Suprapubic skin (tissue), 4 donors: ENCODE results near the gene RHCG. TPM values are rescaled to one million over a fixed set of nuclear protein-coding genes. Genes with fewer than 3 reads are reported as not detected.
A peak's percentile ranks its signal among the peaks of the same experiment; 100 is the strongest.
"Not testable (repeated sequence)": the region's sequence is repeated elsewhere in the genome, so short reads cannot be mapped to it uniquely, and the experiment has no call there.

Experiments
- DNase-seq, 2 donors: peaks; one replicate each; pipeline ENCODE4 v3.0.0-alpha.2; 2019; ENCODE audit warnings: low spot score in 2 of 2
- H3K27ac ChIP-seq: fragments of 200-600 bp; sonication (generic); one replicate; pipeline ENCODE4 v1.5.1; 2019
- H3K27me3 ChIP-seq: fragments of 200-600 bp; sonication (generic); one replicate; pipeline ENCODE4 v1.5.1; 2019
- H3K36me3 ChIP-seq: fragments of 200-600 bp; sonication (generic); one replicate; pipeline ENCODE4 v1.5.1; 2019
- H3K4me1 ChIP-seq: fragments of 200-600 bp; sonication (generic); one replicate; pipeline ENCODE4 v1.5.1; 2019
- H3K4me3 ChIP-seq: fragments of 200-600 bp; sonication (generic); one replicate; pipeline ENCODE4 v1.5.1; 2019; ENCODE audit warnings: mild to moderate bottlenecking
- H3K9me3 ChIP-seq: fragments of 200-600 bp; sonication (generic); one replicate; pipeline ENCODE4 v1.5.1; 2019
- EP300 ChIP-seq: sonication (generic); formaldehyde crosslinking; IDR thresholded peaks from one replicate; pipeline ENCODE4 v1.6.1; 2017; ENCODE audit warnings: antibody characterized with exemption
- POLR2A ChIP-seq, 2 donors: fragments of 450-650 bp; IDR thresholded peaks; one replicate each; pipeline ENCODE4 v1.6.1; 2017; ENCODE audit warnings: antibody characterized with exemption in 2 of 2, mild to moderate bottlenecking in 2 of 2, moderate library complexity in 2 of 2
- POLR2AphosphoS5 ChIP-seq, 3 donors: sonication (generic); formaldehyde crosslinking; IDR thresholded peaks; one replicate each; pipeline ENCODE4 v1.6.1; 2017; ENCODE audit warnings: antibody characterized with exemption in 3 of 3
- whole genome bisulfite sequencing: methylation state at CpG from one replicate; pipeline ENCODE4 v1.1.5; 2018; 5-methylcytosine and 5-hydroxymethylcytosine counted together
- total RNA-seq, 4 donors: library from RNA; depleted of rRNA; stranded (reverse); fragments of >200 nt; gene quantifications; one replicate each; pipeline ENCODE4 v1.1.0, GENCODE V29; 2016
- TF ChIP-seq, protein P1 (sequence below), 2 donors: fragments of 200-600 bp in 1 of 2; fragments of 450-650 bp in 1 of 2; sonication (generic) in 1 of 2; IDR thresholded peaks; one replicate each; pipeline ENCODE4 v1.5.1; 2016 to 2019; ENCODE audit warnings: antibody characterized with exemption in 2 of 2, mild to moderate bottlenecking in 1 of 2, moderate library complexity in 1 of 2

Gene RHCG
- total RNA-seq, 4 donors from 2014 or later: 18.6 to 24.2 (median 20.8) TPM

DNA sequence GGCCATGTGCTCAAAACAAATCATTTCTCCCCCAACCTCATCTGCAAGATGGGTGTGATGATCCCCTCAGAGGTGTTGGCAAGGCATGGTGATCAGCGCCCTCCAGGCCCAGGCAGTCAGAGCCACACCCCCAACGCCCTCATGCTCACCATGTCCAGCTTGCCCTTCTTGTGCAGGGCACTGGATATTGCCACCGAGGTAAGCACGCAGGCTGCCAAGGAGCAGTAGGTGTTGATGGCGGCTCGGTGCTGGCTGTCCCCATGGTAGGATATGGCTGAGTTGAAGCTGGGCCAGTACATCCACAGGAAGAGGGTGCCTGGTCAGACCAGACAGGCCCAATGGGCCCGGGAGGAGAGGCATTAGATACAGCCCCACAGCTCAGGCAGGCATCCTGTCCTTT is 17.2 kb downstream of the RHCG start:
- H3K27ac ChIP-seq: no peak overlapping the region
- WGBS: 77% methylated on average over 7 of the region's 7 CpGs
- DNase-seq: no peak
- H3K4me3 ChIP-seq: no peak overlapping the region
- H3K4me1 ChIP-seq: no peaks in the 10 kb centered on the region
- H3K36me3 ChIP-seq: no peaks in the 10 kb centered on the region
- H3K9me3 ChIP-seq: no peaks in the 10 kb centered on the region
- no peak for TF ChIP-seq EP300
- peaks cover 45% of the 10 kb centered on the region for H3K27me3 ChIP-seq

DNA sequence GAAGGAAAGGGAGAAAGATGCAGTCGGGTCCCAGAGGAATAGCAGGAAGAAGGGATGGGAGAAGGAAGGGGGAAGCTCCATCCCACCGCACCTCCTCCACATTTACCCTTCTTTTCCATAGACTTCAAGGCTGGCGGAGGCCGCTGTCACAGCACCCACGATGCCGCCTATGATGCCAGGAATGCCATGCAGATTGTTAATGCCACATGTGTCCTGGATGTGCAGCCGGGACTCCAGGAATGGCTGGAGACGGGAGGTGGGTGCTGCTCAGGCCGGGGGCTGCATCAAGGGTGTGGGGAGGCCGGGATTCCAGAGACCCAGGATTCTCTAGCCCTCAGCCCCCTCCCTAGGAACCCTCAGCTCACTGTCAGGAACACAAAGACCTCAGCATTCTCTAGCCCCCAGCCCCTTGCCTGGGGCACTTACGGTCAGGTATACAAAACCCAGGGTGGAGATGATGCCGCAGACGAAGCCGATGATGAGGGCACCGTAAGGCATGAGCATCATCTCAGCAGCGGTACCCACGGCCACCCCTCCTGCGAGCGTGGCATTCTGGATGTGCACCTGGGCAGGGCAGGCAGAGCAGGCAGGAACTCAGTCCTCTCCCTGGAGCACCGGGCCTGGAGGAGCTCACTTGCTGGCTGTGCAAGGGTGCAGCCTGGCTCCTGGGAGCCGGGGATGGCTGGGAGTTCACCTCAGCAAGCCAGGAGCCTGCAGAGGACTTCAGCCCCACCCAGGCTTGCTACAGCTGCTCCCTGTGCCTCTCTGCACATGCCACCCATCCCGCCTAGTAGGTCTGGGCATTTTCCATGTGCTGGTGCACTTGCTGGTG is 18.8 kb downstream of the RHCG start:
- no peak overlapping the region for H3K27ac ChIP-seq
- 88% methylated on average over 8 of the region's 22 CpGs for WGBS

GRCh38 chr15:89475661-89476060 is 20.7 kb downstream of the RHCG start:
- WGBS: 47% methylated on average over 6 of the region's 6 CpGs
- DNase-seq: no peak
- Histone ChIP-seq H3K36me3 (no peaks in the 10 kb centered on the region), H3K4me1 (no peaks in the 10 kb centered on the region), H3K27ac (no peak overlapping the region), H3K4me3 (no peak overlapping the region), H3K9me3 (no peaks in the 10 kb centered on the region), H3K27me3 (peaks cover 64% of the 10 kb centered on the region)
- no peak for TF ChIP-seq POLR2AphosphoS5 (IDR thresholded peaks at IDR 0.05)
- TF ChIP-seq, protein P1, sequence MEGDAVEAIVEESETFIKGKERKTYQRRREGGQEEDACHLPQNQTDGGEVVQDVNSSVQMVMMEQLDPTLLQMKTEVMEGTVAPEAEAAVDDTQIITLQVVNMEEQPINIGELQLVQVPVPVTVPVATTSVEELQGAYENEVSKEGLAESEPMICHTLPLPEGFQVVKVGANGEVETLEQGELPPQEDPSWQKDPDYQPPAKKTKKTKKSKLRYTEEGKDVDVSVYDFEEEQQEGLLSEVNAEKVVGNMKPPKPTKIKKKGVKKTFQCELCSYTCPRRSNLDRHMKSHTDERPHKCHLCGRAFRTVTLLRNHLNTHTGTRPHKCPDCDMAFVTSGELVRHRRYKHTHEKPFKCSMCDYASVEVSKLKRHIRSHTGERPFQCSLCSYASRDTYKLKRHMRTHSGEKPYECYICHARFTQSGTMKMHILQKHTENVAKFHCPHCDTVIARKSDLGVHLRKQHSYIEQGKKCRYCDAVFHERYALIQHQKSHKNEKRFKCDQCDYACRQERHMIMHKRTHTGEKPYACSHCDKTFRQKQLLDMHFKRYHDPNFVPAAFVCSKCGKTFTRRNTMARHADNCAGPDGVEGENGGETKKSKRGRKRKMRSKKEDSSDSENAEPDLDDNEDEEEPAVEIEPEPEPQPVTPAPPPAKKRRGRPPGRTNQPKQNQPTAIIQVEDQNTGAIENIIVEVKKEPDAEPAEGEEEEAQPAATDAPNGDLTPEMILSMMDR (IDR thresholded peaks at IDR 0.05): no peak
- TF ChIP-seq POLR2A (IDR thresholded peaks at IDR 0.05): no peak
- TF ChIP-seq EP300: no peak

More for the DNA sequence above, 18.8 kb downstream of the RHCG start:
- Histone ChIP-seq H3K4me3 (no peak overlapping the region), H3K9me3 (no peaks in the 10 kb centered on the region), H3K4me1 (no peaks in the 10 kb centered on the region), H3K36me3 (no peaks in the 10 kb centered on the region), H3K27me3 (peaks cover 47% of the 10 kb centered on the region)
- no peak for DNase-seq
- TF ChIP-seq EP300 (no peak), POLR2A (IDR thresholded peaks at IDR 0.05) (no peak), POLR2AphosphoS5 (IDR thresholded peaks at IDR 0.05) (no peak)
- TF ChIP-seq, protein P1 (IDR thresholded peaks at IDR 0.05): no peak

- Histone ChIP-seq H3K36me3 (no peaks in the 10 kb centered on the region), H3K4me3 (no peak overlapping the region), H3K27ac (no peak overlapping the region), H3K4me1 (no peaks in the 10 kb centered on the region), H3K9me3 (no peaks in the 10 kb centered on the region), H3K27me3 (peaks cover 60% of the 10 kb centered on the region)
- 13% methylated on average over 7 of the region's 7 CpGs for WGBS
- DNase-seq: no peak
- TF ChIP-seq, protein P1 (IDR thresholded peaks at IDR 0.05): peak in 1 of 2 donors; percentile 41
- no peak for TF ChIP-seq POLR2AphosphoS5 (IDR thresholded peaks at IDR 0.05)
These were observed 23.6 kb downstream of the RHCG start for GRCh38 chr15:89472785-89473256.

- Histone ChIP-seq H3K9me3 (no peaks in the 10 kb centered on the region), H3K36me3 (no peaks in the 10 kb centered on the region), H3K27ac (no peak overlapping the region), H3K4me1 (no peaks in the 10 kb centered on the region), H3K27me3 (peaks cover 40% of the 10 kb centered on the region), H3K4me3 (no peak overlapping the region)
- 68% methylated on average over 9 of the region's 15 CpGs for WGBS
- DNase-seq: no peak
- TF ChIP-seq, protein P1 (IDR thresholded peaks at IDR 0.05): no peak
- no peak for TF ChIP-seq EP300
- no peak for TF ChIP-seq POLR2AphosphoS5 (IDR thresholded peaks at IDR 0.05)
- TF ChIP-seq POLR2A (IDR thresholded peaks at IDR 0.05): no peak
These were observed 26.8 kb downstream of the RHCG start for GRCh38 chr15:89469426-89470096.

DNA sequence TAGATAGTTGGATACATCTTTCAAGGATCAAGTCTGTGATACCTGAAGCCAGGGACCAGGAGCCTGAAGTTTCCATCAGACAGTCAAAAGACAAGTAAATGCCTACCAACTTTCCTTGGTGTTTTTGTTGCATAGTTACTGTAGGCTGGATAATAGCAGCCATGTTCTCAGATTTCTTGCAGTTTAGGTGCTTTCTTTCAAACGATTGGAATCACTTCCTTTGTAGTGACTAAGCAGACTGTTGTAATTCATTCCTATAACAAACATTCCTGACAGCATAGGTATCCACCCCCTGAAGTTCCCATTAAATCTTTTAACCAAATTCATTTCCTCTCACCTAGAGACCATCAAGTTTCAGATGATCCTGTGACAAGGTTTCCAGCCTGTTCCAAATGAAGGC is 27.6 kb downstream of the RHCG start:
- H3K27ac ChIP-seq, H3K4me1 ChIP-seq, H3K36me3 ChIP-seq, H3K4me3 ChIP-seq, H3K9me3 ChIP-seq, DNase-seq: not testable (repeated sequence)
- WGBS: 7% methylated on average over 1 of the region's 1 CpG
- H3K27me3 ChIP-seq: peaks cover 37% of the 10 kb centered on the region
